GM12878 (cell line): Measurements from ENCODE around the gene UBE2E1. TPM values are rescaled to one million over a fixed set of nuclear protein-coding genes. Genes with fewer than 3 reads are reported as not detected.

Experiments
- ATAC-seq: fragments of 200-7000 bp; cut with Tn5 transposase; 3 replicates; pipeline ENCODE4 v1.9.1; 2020; ENCODE audit warnings: mild to moderate bottlenecking, moderate library complexity
- BruUV-seq: library from RNA; stranded (reverse); fragments of 400-500 nt; replicated peaks from 2 replicates; lab custom pipeline; 2021; lab: Mats Ljungman, UMichigan
- CTCF ChIA-PET: fragments of 300-600 bp; sonication (Branson Sonifier 250); formaldehyde crosslinking; extraction: SDS; loops from one replicate; lab custom pipeline; 2021; ENCODE audit warnings: inconsistent platforms; lab: Yijun Ruan, JAX
- POLR2A ChIA-PET: fragments of 350-600 bp; formaldehyde crosslinking; extraction: SDS; loops from one replicate; lab custom pipeline; 2021; ENCODE audit warnings: inconsistent platforms; lab: Charles Lee
- RAD21 ChIA-PET: fragments of 300-600 bp; sonication (Branson Sonifier 250); formaldehyde crosslinking; loops from one replicate; lab custom pipeline; 2023; ENCODE audit warnings: antibody characterized with exemption; ENCODE audit not compliant: unreplicated experiment; lab: Charles Lee
- SMC1A ChIA-PET: fragments of 300-600 bp; sonication (Branson Sonifier 250); formaldehyde crosslinking; loops from one replicate; lab custom pipeline; 2023; ENCODE audit not compliant: unreplicated experiment, uncharacterized antibody; lab: Charles Lee
- DNase-seq: peaks from one replicate; pipeline ENCODE4 v3.0.0-alpha.2; 2011; ENCODE audit warnings: low read depth, low spot score
- FAIRE-seq: peaks from 3 replicates; lab custom pipeline; 2011; peaks lifted over from hg19 to GRCh38; lab: Jason Lieb, UNC
- H2AFZ ChIP-seq: 2 replicates; pipeline ENCODE4 v1.6.0; 2011; ENCODE audit warnings: low read depth, low read length, control low read depth; ENCODE audit not compliant: control insufficient read depth
- H3K27ac ChIP-seq: 2 replicates; pipeline ENCODE4 v1.5.1; 2011; ENCODE audit warnings: control low read depth; ENCODE audit not compliant: control insufficient read depth, insufficient read depth
- H3K27me3 ChIP-seq, 2 experiments: replicated peaks in 1 of 2; 2 replicates each; pipeline versions ENCODE4 v1.6.0 to v1.6.1; 2011; ENCODE audit warnings: low read length in 1 of 2; ENCODE audit not compliant: control insufficient read depth in 2 of 2, insufficient read depth in 2 of 2
- H3K36me3 ChIP-seq, 2 experiments: 2 replicates each; pipeline ENCODE4 v1.5.1; 2011; ENCODE audit warnings: low read length in 1 of 2; ENCODE audit not compliant: control insufficient read depth in 2 of 2, insufficient read depth in 2 of 2
- H3K4me1 ChIP-seq: 2 replicates; pipeline ENCODE4 v1.6.1; 2011; ENCODE audit warnings: mild to moderate bottlenecking, low read length, moderate library complexity, mixed read lengths; ENCODE audit not compliant: control insufficient read depth, insufficient read depth
- H3K4me2 ChIP-seq: 2 replicates; pipeline ENCODE4 v1.6.0; 2011; ENCODE audit warnings: control low read depth; ENCODE audit not compliant: control insufficient read depth, insufficient read depth
- H3K4me3 ChIP-seq: fragments of 200-600 bp; sonication (generic); 2 replicates; pipeline ENCODE4 v1.5.1; 2016
- H3K79me2 ChIP-seq: 2 replicates; pipeline ENCODE4 v1.6.0; 2011; ENCODE audit warnings: low read length; ENCODE audit not compliant: control insufficient read depth, insufficient read depth
- H3K9ac ChIP-seq: 2 replicates; pipeline ENCODE4 v1.8.0; 2011; ENCODE audit warnings: low read length, control low read depth, mixed read lengths; ENCODE audit not compliant: control insufficient read depth, insufficient read depth
- H3K9me3 ChIP-seq: replicated peaks from 3 replicates; pipeline ENCODE4 v1.5.1; 2011; ENCODE audit warnings: mild to moderate bottlenecking, low read length; ENCODE audit not compliant: control insufficient read depth, insufficient read depth
- H4K20me1 ChIP-seq: 2 replicates; pipeline ENCODE4 v1.6.0; 2011; ENCODE audit not compliant: control insufficient read depth, insufficient read depth
- CEBPB ChIP-seq, 2 experiments: fragments of 150-350 bp in 1 of 2; IDR thresholded peaks; 2 replicates each; pipeline ENCODE4 v1.6.1; 2012 to 2014; ENCODE audit warnings: low read depth in 2 of 2, low read length in 2 of 2, borderline replicate concordance in 1 of 2, inconsistent platforms in 1 of 2
- IKZF2 ChIP-seq, 2 experiments: fragments of 450-650 bp; IDR thresholded peaks; 2 replicates each; pipeline ENCODE4 v1.6.1; 2017; ENCODE audit warnings: mild to moderate bottlenecking in 2 of 2, moderate library complexity in 2 of 2
- RCOR1 ChIP-seq: conservative IDR thresholded peaks from 2 replicates; pipeline ENCODE4 v1.6.1; 2012; ENCODE audit warnings: low read depth, low read length, improper control_type of control experiment
- TARDBP ChIP-seq: IDR thresholded peaks from 2 replicates; pipeline ENCODE4 v1.6.1; 2016; ENCODE audit warnings: borderline replicate concordance
- ZNF24 ChIP-seq: fragments of 450-650 bp; IDR thresholded peaks from 2 replicates; pipeline ENCODE4 v1.6.1; 2017; ENCODE audit warnings: antibody characterized with exemption, mild to moderate bottlenecking
- WGBS: methylation state at CpG from one replicate; pipeline ENCODE4 v1.1.6; 2016; ENCODE audit warnings: low lambda C conversion rate; ENCODE audit not compliant: insufficient replicate concordance, insufficient coverage; ENCODE audit errors: missing lambda C conversion rate; 5-methylcytosine and 5-hydroxymethylcytosine counted together
- in situ Hi-C: fragments of 300-500 bp; cut with MboI; formaldehyde crosslinking; loops from 9 replicates; pipeline ENCODE4 v1.14.3; 2018; ENCODE audit warnings: mixed read lengths
- intact Hi-C: fragments of 100-400 bp; cut with micrococcal nuclease; formaldehyde crosslinking; loops from one replicate; pipeline ENCODE4 v1.14.2; 2022; ENCODE audit not compliant: unreplicated experiment
- polyA plus RNA-seq, 11 experiments: library from polyadenylated mRNA; depleted of rRNA in 4 of 11; unstranded in 6 of 11; stranded (reverse) in 5 of 11; fragments of >200 nt; fragmentation: Nextera tagmentation in 4 of 11; fragmentation: Illumina TruSeq in 1 of 11; extraction: Ambion mirVana in 4 of 11; extraction: Trizol in 1 of 11; gene quantifications; 1 replicate in 1 of 11; 2 replicates in 10 of 11; pipeline versions ENCODE4 v1.2.1 to v1.2.3, GENCODE V29; 2011 to 2016; ENCODE audit warnings: inconsistent platforms in 2 of 11, missing spikeins in 2 of 11, low read depth in 1 of 11
- total RNA-seq, 4 experiments: library from RNA; depleted of rRNA in 3 of 4; stranded (reverse); fragments of >200 nt in 3 of 4; fragmentation: Illumina TruSeq in 1 of 4; extraction: Trizol in 1 of 4; gene quantifications; 2 replicates each; pipeline versions ENCODE4 v1.2.1 to v1.2.3, GENCODE V29; 2013 to 2021
- TF ChIP-seq, protein P1 (sequence below): fragments of 450-650 bp; formaldehyde crosslinking; IDR thresholded peaks from 2 replicates; pipeline ENCODE4 v1.4.0; 2020; ENCODE audit warnings: mild to moderate bottlenecking, moderate library complexity

UBE2E1 gene
- total and polyA plus RNA-seq, 10 of the 15 experiments (the other 5 are each of a cell fraction or from before 2014, with no cell fraction given): 18.7 to 425 (median 147) TPM

DNA sequence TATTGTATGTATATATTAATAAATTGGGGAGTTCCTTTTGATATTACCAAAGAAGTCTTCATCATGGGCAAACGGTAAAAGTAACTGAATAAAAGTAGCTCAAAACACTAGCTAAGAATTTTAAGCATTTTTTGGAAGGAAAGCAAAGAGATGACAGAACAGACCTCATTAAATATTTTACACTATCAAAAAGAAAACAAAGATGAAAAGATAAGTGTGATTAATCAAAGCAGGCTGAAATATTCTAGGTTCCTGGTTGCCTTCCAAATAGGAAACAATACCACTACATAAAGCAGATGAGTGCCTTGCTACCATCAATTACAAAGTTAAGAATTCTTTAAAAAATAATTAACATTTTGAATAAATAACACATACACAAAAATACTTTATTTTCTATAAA, 107.4 kb downstream of the UBE2E1 start:
- Histone ChIP-seq H2AFZ (no peak overlapping the region), H3K9ac (no peak overlapping the region), H3K36me3 (peaks cover 0 to 3% of the 10 kb centered on the region in 2 experiments; a peak in 2 of 4 replicates), H3K4me1 (peaks cover 3% of the 10 kb centered on the region; the same call in 1 of the 2 replicates), H3K9me3 (no peaks in the 10 kb centered on the region), H4K20me1 (no peaks in the 10 kb centered on the region; the same call in 1 of the 2 replicates), H3K27me3 (no peaks in the 10 kb centered on the region), H3K4me3 (no peak overlapping the region), H3K4me2 (no peak overlapping the region; the same call in 1 of the 2 replicates), H3K79me2 (peaks cover 47% of the 10 kb centered on the region), H3K27ac (no peak overlapping the region)
- ChIA-PET POLR2A (no interaction called here), SMC1A (interaction anchor here (0.9 to 2.7 kb wide), 3 partner anchors 14 to 76 kb away, joined by 3 to 7 read pairs (median 3); no protein-coding TSS in a partner anchor), RAD21 (interaction anchor here (1.3 kb wide), 1 partner anchor 76 kb away, joined by 4 read pairs; no protein-coding TSS in a partner anchor), CTCF (interaction anchor here (2.0 kb wide), 1 partner anchor 25 kb away, joined by 8 read pairs; no protein-coding TSS in a partner anchor)
- WGBS: 95% methylated on average over 1 of the region's 1 CpG
- TF ChIP-seq CEBPB (IDR thresholded peaks at IDR 0.05; ENCODE audit: borderline replicate concordance in 1 of 2, low read depth in 2 of 2, low read length in 2 of 2) (no peak), IKZF2 (IDR thresholded peaks at IDR 0.05) (no peak), TARDBP (no peak), RCOR1 (no peak), ZNF24 (no peak)
- TF ChIP-seq, protein P1, sequence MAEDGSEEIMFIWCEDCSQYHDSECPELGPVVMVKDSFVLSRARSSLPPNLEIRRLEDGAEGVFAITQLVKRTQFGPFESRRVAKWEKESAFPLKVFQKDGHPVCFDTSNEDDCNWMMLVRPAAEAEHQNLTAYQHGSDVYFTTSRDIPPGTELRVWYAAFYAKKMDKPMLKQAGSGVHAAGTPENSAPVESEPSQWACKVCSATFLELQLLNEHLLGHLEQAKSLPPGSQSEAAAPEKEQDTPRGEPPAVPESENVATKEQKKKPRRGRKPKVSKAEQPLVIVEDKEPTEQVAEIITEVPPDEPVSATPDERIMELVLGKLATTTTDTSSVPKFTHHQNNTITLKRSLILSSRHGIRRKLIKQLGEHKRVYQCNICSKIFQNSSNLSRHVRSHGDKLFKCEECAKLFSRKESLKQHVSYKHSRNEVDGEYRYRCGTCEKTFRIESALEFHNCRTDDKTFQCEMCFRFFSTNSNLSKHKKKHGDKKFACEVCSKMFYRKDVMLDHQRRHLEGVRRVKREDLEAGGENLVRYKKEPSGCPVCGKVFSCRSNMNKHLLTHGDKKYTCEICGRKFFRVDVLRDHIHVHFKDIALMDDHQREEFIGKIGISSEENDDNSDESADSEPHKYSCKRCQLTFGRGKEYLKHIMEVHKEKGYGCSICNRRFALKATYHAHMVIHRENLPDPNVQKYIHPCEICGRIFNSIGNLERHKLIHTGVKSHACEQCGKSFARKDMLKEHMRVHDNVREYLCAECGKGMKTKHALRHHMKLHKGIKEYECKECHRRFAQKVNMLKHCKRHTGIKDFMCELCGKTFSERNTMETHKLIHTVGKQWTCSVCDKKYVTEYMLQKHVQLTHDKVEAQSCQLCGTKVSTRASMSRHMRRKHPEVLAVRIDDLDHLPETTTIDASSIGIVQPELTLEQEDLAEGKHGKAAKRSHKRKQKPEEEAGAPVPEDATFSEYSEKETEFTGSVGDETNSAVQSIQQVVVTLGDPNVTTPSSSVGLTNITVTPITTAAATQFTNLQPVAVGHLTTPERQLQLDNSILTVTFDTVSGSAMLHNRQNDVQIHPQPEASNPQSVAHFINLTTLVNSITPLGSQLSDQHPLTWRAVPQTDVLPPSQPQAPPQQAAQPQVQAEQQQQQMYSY (CRISPR knock-in tag): no peak
- ATAC-seq (no peak), FAIRE-seq (no peak), DNase-seq (no peak)
- in situ Hi-C loops (no loop called here), intact Hi-C loops (no loop called here)
- no TSS peak for BruUV-seq
